HEK293T (cell line): ENCODE measurements around the gene CCDC138.

Experiments
- ARNT ChIP-seq: fragments of 450-650 bp; IDR thresholded peaks from 2 replicates; pipeline ENCODE4 v1.6.1; 2017; ENCODE audit warnings: mild to moderate bottlenecking
- BHLHE40 ChIP-seq: fragments of 450-650 bp; IDR thresholded peaks from 2 replicates; pipeline ENCODE4 v1.6.1; 2016; ENCODE audit warnings: mild to moderate bottlenecking, moderate library complexity, borderline replicate concordance
- CTBP1 ChIP-seq: fragments of 450-650 bp; IDR thresholded peaks from 2 replicates; pipeline ENCODE4 v1.6.1; 2016; ENCODE audit warnings: borderline replicate concordance
- ELF4 ChIP-seq: fragments of 450-650 bp; IDR thresholded peaks from 2 replicates; pipeline ENCODE4 v1.6.1; 2017; ENCODE audit warnings: antibody characterized with exemption
- FOXK2 ChIP-seq: fragments of 450-650 bp; IDR thresholded peaks from 2 replicates; pipeline ENCODE4 v1.6.1; 2016; ENCODE audit warnings: mild to moderate bottlenecking
- FOXM1 ChIP-seq: fragments of 450-650 bp; IDR thresholded peaks from 2 replicates; pipeline ENCODE4 v1.6.1; 2017; ENCODE audit warnings: mild to moderate bottlenecking, borderline replicate concordance
- L3MBTL2 ChIP-seq: fragments of 450-650 bp; conservative IDR thresholded peaks from 2 replicates; pipeline ENCODE4 v1.6.1; 2016; ENCODE audit warnings: mild to moderate bottlenecking
- LEF1 ChIP-seq: fragments of 450-650 bp; IDR thresholded peaks from 2 replicates; pipeline ENCODE4 v1.6.1; 2017; ENCODE audit warnings: mild to moderate bottlenecking, borderline replicate concordance
- NFRKB ChIP-seq: fragments of 450-650 bp; IDR thresholded peaks from 2 replicates; pipeline ENCODE4 v1.6.1; 2016; ENCODE audit warnings: mild to moderate bottlenecking, moderate library complexity
- SP1 ChIP-seq: fragments of 450-650 bp; IDR thresholded peaks from 2 replicates; pipeline ENCODE4 v1.6.1; 2017
- SUZ12 ChIP-seq: fragments of 450-650 bp; IDR thresholded peaks from 2 replicates; pipeline ENCODE4 v1.6.1; 2016; ENCODE audit warnings: mild to moderate bottlenecking
- TARDBP ChIP-seq: fragments of 450-650 bp; IDR thresholded peaks from 2 replicates; pipeline ENCODE4 v1.6.1; 2016
- ZNF384 ChIP-seq: fragments of 450-650 bp; IDR thresholded peaks from 2 replicates; pipeline ENCODE4 v1.6.1; 2016

- TF ChIP-seq FOXM1: no peak
- TF ChIP-seq SP1: no peak
- TF ChIP-seq FOXK2: no peak
- no peak for TF ChIP-seq SUZ12
- no peak for TF ChIP-seq NFRKB
- no peak for TF ChIP-seq LEF1
- no peak for TF ChIP-seq ELF4
- no peak for TF ChIP-seq BHLHE40
- TF ChIP-seq ZNF384: no peak
- TF ChIP-seq L3MBTL2: no peak
- no peak for TF ChIP-seq CTBP1
- no peak for TF ChIP-seq TARDBP
- no peak for TF ChIP-seq ARNT
These were observed 123.5 kb downstream of the CCDC138 start for GRCh38 chr2:108910011-108910431.
